Type B pancreatic cell (in vitro differentiated cells): ENCODE results near the gene LTBP3. TPM values are rescaled to one million over a fixed set of nuclear protein-coding genes. Genes with fewer than 3 reads are reported as not detected.
A peak's percentile ranks its signal among the peaks of the same experiment; 100 is the strongest.

Source experiments
- DNase-seq: peaks from one replicate; pipeline ENCODE4 v3.0.0; 2021; ENCODE audit warnings: mixed read lengths; ENCODE audit not compliant: unreplicated experiment; ENCODE audit errors: extremely low spot score
- H3K27ac Mint-ChIP-seq: 2 replicates; pipeline ENCODE4 v1.8.0; 2021; ENCODE audit warnings: mild to moderate bottlenecking, mixed read lengths
- H3K27me3 Mint-ChIP-seq: 2 replicates; pipeline ENCODE4 v1.8.0; 2021; ENCODE audit warnings: mixed read lengths
- H3K36me3 Mint-ChIP-seq: 2 replicates; pipeline ENCODE4 v1.8.0; 2021; ENCODE audit warnings: mixed read lengths
- H3K4me1 Mint-ChIP-seq: one replicate; pipeline ENCODE4 v1.8.0; 2021; ENCODE audit warnings: mixed read lengths; ENCODE audit not compliant: unreplicated experiment
- H3K4me3 Mint-ChIP-seq: 2 replicates; pipeline ENCODE4 v1.8.0; 2021; ENCODE audit warnings: mild to moderate bottlenecking, mixed read lengths
- H3K9me3 Mint-ChIP-seq: 2 replicates; pipeline ENCODE4 v1.8.0; 2021; ENCODE audit warnings: mixed read lengths
- CTCF ChIP-seq: fragments of 200-600 bp; sonication (generic); conservative IDR thresholded peaks from 2 replicates; pipeline ENCODE4 v1.5.0; 2021; ENCODE audit warnings: antibody characterized with exemption, mild to moderate bottlenecking
- total RNA-seq: library from RNA; stranded (reverse); gene quantifications from 2 replicates; pipeline ENCODE4 v1.2.1, GENCODE V29; 2021; ENCODE audit warnings: low replicate concordance

LTBP3 gene
- total RNA-seq, 1 donor from 2014 or later = 71.8 TPM

DNA sequence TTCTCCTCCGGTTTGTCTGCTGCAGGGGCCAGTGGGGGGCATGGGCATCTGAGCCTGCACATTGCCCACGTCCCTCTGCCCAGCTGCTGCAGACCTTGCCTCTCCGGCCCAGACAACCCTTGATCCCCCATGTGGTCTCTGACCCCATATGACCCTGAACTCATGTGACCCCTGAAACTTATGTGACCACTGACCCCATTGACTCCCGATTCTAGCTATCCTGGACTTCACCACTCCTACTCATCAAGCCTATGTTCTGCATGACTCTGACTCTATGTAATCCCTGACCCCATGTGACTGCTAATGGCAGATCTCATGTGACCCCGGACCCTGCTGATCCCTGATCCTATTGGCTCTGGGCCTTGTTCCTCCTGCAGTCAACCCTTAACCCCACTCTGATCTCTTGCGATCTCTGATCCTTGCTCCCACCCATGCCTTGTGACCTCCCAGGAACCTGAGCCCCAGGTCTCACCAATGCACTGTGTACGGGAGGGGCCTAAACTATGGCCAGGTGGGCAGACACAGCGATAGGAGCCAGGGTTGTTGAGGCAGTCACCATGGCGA is 5.7 kb downstream of the LTBP3 start:
- Mint-ChIP-seq H3K9me3 (no peaks in the 10 kb centered on the region), H3K4me3 (peak overlapping the region; percentile 40), H3K36me3 (peaks cover 14% of the 10 kb centered on the region), H3K27ac (peak overlapping the region; percentile 63), H3K4me1 (peaks cover 47% of the 10 kb centered on the region), H3K27me3 (peaks cover 11% of the 10 kb centered on the region)
- no peak for DNase-seq
- TF ChIP-seq CTCF = no peak

- H3K4me1 Mint-ChIP-seq = peaks cover 47% of the 10 kb centered on the region
- TF ChIP-seq CTCF = peak; percentile 56
- H3K27me3 Mint-ChIP-seq = peaks cover 12% of the 10 kb centered on the region
- no peaks in the 10 kb centered on the region for H3K9me3 Mint-ChIP-seq
- H3K27ac Mint-ChIP-seq = peak overlapping the region; percentile 63
- H3K4me3 Mint-ChIP-seq = peak overlapping the region; percentile 66
- no peak for DNase-seq
- H3K36me3 Mint-ChIP-seq = peaks cover 14% of the 10 kb centered on the region
Measured at GRCh38 chr11:65551572-65552387, 6.4 kb downstream of the LTBP3 start.

GRCh38 chr11:65549096-65549495 is 9.1 kb downstream of the LTBP3 start:
- no peak for DNase-seq
- H3K4me3 Mint-ChIP-seq = peak overlapping the region; percentile 41
- no peak for TF ChIP-seq CTCF
- peaks cover 28% of the 10 kb centered on the region for H3K36me3 Mint-ChIP-seq
- H3K4me1 Mint-ChIP-seq = peaks cover 42% of the 10 kb centered on the region
- peak overlapping the region; percentile 56 for H3K27ac Mint-ChIP-seq
- no peaks in the 10 kb centered on the region for H3K9me3 Mint-ChIP-seq
- H3K27me3 Mint-ChIP-seq = peaks cover 25% of the 10 kb centered on the region

DNA sequence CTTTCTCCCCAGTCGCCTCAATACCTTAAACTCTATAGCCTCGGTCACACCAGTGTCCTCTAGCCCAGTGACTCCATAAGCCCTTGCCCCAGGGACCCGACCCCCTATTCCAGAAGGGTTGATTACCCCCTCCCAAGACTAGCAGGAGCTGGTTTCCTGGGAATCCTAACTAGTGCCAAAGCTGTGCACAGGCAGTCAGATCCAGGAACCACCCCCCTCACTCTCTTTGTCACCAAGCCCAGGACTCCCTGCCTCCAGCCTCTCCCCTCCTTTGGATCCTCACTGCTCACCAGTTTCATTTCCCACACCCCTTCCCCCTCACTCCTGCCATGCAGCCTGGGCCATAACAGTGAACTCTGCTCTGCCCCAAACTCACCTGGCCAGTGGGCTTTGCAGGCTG is 9.8 kb downstream of the LTBP3 start:
- peaks cover 45% of the 10 kb centered on the region for H3K4me1 Mint-ChIP-seq
- peak overlapping the region; percentile 49 for H3K4me3 Mint-ChIP-seq
- H3K27me3 Mint-ChIP-seq = peaks cover 25% of the 10 kb centered on the region
- TF ChIP-seq CTCF = no peak
- DNase-seq = no peak
- no peaks in the 10 kb centered on the region for H3K9me3 Mint-ChIP-seq
- H3K36me3 Mint-ChIP-seq = peaks cover 28% of the 10 kb centered on the region
- H3K27ac Mint-ChIP-seq = peak overlapping the region; percentile 39

- no peak for DNase-seq
- H3K4me1 Mint-ChIP-seq = peaks cover 39% of the 10 kb centered on the region
- no peaks in the 10 kb centered on the region for H3K9me3 Mint-ChIP-seq
- H3K4me3 Mint-ChIP-seq = no peak overlapping the region
- H3K36me3 Mint-ChIP-seq = peaks cover 29% of the 10 kb centered on the region
- no peak overlapping the region for H3K27ac Mint-ChIP-seq
- peaks cover 25% of the 10 kb centered on the region for H3K27me3 Mint-ChIP-seq
- TF ChIP-seq CTCF = no peak
Measured at GRCh38 chr11:65547446-65548125, 10.6 kb downstream of the LTBP3 start.
